ENCODE measurements around the gene IBA57. TPM values are rescaled to one million over a fixed set of nuclear protein-coding genes. Genes with fewer than 3 reads are reported as not detected.

The IBA57 gene
- total RNA-seq, 4 donors from 2014 or later: 4.9 to 15.7 (median 12.3) TPM

DNA sequence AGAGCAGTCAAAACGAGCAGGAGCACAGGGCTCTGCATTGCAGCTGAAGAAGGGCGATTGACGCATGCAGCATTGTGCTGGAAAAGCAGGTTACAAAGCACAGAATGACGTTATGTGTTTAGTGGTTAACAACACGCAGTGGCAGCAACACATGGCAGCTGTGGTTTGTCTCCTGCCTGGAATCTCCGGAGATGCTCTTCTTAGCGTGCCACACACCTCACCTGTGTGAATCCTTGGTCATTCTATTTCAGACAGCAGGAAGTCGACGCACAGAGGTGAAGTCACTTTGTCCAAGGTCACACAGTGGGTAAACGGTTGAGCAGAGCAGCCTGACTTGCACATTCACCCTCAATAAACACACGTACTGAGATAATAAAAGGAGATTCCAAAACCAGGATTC, 56.9 kb downstream of the IBA57 start:
- ATAC-seq (no peak), DNase-seq (no peak)
- Histone ChIP-seq H3K27me3 (no peaks in the 10 kb centered on the region), H3K36me3 (peaks cover 0 to 81% of the 10 kb centered on the region in 2 donors), H3K27ac (peak overlapping the region; percentile 97 to 100 (median 100)), H3K9me3 (no peaks in the 10 kb centered on the region), H3K4me3 (no peak overlapping the region), H3K4me1 (peaks cover 80 to 86% of the 10 kb centered on the region in 2 donors)
- in situ Hi-C loops (cut with MboI; ENCODE audit: low sequenced_read_pairs in 4 of 4) (no loop called here), intact Hi-C loops (cut with DNase I; ENCODE audit: low total_unique reads) (no loop called here)
- TF ChIP-seq, protein P1, sequence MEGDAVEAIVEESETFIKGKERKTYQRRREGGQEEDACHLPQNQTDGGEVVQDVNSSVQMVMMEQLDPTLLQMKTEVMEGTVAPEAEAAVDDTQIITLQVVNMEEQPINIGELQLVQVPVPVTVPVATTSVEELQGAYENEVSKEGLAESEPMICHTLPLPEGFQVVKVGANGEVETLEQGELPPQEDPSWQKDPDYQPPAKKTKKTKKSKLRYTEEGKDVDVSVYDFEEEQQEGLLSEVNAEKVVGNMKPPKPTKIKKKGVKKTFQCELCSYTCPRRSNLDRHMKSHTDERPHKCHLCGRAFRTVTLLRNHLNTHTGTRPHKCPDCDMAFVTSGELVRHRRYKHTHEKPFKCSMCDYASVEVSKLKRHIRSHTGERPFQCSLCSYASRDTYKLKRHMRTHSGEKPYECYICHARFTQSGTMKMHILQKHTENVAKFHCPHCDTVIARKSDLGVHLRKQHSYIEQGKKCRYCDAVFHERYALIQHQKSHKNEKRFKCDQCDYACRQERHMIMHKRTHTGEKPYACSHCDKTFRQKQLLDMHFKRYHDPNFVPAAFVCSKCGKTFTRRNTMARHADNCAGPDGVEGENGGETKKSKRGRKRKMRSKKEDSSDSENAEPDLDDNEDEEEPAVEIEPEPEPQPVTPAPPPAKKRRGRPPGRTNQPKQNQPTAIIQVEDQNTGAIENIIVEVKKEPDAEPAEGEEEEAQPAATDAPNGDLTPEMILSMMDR (IDR thresholded peaks at IDR 0.05 in 4 of 5, conservative IDR thresholded peaks at IDR 0.05 in 1 of 5): no peak
- TF ChIP-seq POLR2A (IDR thresholded peaks at IDR 0.05): no peak

DNA sequence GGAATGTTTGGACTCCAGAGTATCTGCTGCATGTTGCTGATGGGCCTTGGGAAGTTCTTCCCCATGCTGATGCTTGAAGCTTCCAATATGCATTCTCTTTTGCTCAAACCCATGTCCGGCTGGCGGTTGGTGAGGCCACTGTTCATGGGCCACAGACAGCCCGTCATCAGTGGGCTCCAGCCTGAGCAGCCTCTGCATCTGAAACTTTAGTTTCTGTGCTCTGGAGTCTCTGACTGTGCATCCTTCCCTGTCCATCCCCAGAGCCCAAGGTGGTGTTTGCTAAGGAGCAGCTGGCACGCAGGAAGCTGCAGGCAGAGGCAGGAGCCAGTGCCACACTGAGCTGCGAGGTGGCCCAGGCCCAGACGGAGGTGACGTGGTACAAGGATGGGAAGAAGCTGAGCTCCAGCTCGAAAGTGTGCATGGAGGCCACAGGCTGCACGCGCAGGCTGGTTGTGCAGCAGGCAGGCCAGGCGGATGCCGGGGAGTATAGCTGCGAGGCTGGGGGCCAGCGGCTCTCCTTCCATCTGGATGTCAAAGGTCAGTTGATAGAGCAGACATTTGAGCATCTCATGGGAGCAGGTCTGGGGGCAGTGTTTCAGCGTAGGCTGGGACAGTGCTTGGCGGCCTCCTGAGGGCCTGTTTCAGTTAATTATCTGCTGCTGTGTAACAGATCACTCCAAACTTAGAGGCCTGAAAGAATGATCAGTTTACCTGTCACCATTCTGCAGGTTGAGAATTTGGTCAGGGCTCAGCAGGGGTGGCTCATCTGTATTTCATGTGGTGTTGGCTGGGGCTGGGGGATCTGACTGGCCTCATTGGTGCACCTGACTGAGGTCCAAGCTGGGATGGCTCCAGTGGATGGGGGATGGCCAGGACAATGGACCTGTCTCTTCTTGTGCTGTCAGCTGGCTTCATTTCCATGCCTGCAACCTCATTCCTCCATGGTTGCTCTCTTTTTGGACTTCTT, 58.9 kb downstream of the IBA57 start:
- intact Hi-C loops (cut with DNase I; ENCODE audit: low total_unique reads) (loop anchor here (5.0 kb wide), 1 partner anchor 58 kb away; no protein-coding TSS in a partner anchor), in situ Hi-C loops (cut with MboI; ENCODE audit: low sequenced_read_pairs in 4 of 4) (no loop called here)
- Histone ChIP-seq H3K4me1 (peaks cover 86 to 91% of the 10 kb centered on the region in 2 donors), H3K4me3 (peak overlapping the region in 1 of 4 donors; percentile 18), H3K9me3 (no peaks in the 10 kb centered on the region), H3K27ac (peak overlapping the region; percentile 97 to 100 (median 100)), H3K36me3 (peaks cover 0 to 61% of the 10 kb centered on the region in 2 donors), H3K27me3 (no peaks in the 10 kb centered on the region)
- no peak for TF ChIP-seq POLR2A (IDR thresholded peaks at IDR 0.05)
- TF ChIP-seq, protein P1 (IDR thresholded peaks at IDR 0.05 in 4 of 5, conservative IDR thresholded peaks at IDR 0.05 in 1 of 5): no peak
- DNase-seq (no peak), ATAC-seq (peak in 1 of 2 donors; percentile 7)

DNA sequence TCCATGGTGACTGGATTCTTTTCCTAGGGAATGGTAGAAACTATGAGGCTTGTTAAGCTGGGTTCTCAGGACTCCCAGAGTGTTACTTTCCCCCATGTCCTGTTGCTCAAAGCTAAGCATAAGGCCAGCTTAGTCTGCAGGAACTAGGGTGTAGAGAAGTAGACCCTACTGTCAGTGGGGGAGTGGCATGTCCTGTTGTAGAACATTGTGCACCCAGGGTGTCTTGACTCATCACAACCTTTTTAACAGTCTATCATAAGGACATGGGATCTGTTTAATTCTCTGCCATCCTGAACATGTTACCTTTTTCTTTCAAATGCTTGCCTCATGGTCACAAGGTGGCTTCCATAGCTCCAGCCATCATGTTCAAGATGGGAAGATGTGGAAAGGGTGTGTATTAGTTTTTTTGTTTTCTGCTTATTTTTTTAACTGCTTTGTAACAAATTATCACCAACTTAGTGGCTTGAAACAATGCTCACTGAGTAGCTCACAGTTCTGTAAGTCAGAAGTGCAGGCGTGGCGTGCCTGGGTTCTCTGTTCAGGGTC, 59.6 kb downstream of the IBA57 start:
- Histone ChIP-seq H3K27me3 (no peaks in the 10 kb centered on the region), H3K4me3 (no peak overlapping the region), H3K9me3 (no peaks in the 10 kb centered on the region), H3K27ac (peak overlapping the region; percentile 97 to 100 (median 100)), H3K4me1 (peaks cover 85 to 92% of the 10 kb centered on the region in 2 donors), H3K36me3 (peaks cover 0 to 60% of the 10 kb centered on the region in 2 donors)
- intact Hi-C loops (cut with DNase I; ENCODE audit: low total_unique reads) (loop anchor here (5.0 kb wide), 1 partner anchor 57 kb away; no protein-coding TSS in a partner anchor), in situ Hi-C loops (cut with MboI; ENCODE audit: low sequenced_read_pairs in 4 of 4) (no loop called here)
- DNase-seq (peak in 1 of 2 donors; percentile 62), ATAC-seq (peak; percentile 38 to 79)
- TF ChIP-seq, protein P1 (IDR thresholded peaks at IDR 0.05 in 4 of 5, conservative IDR thresholded peaks at IDR 0.05 in 1 of 5): no peak
- TF ChIP-seq POLR2A (IDR thresholded peaks at IDR 0.05): peak in 1 of 2 donors; percentile 8

DNA sequence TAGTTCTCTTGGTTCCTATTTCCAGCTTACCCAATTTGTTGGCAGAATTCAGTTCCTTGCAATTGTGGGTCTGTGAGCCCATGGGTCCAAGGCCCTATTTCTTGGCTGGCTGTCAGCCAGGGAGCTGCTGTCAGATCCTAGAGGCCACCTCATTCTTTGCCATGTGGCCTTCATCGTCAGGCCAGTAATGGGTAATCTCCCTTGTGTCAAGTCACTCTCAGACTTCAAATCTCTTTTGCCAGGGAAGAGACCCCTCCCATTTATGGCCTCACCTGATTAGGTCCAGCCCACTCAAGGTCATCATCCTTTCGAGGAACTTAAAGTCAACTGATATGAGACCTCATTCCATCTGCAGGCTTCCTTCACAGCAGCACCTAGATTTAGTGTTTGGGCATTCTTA, 60.1 kb downstream of the IBA57 start:
- intact Hi-C loops (cut with DNase I; ENCODE audit: low total_unique reads) (loop anchor here (5.0 kb wide), 1 partner anchor 57 kb away; no protein-coding TSS in a partner anchor), in situ Hi-C loops (cut with MboI; ENCODE audit: low sequenced_read_pairs in 4 of 4) (no loop called here)
- no peak for TF ChIP-seq POLR2A (IDR thresholded peaks at IDR 0.05)
- TF ChIP-seq, protein P1 (IDR thresholded peaks at IDR 0.05 in 4 of 5, conservative IDR thresholded peaks at IDR 0.05 in 1 of 5): no peak
- Histone ChIP-seq H3K4me3 (no peak overlapping the region), H3K36me3 (peaks cover 0 to 60% of the 10 kb centered on the region in 2 donors), H3K27ac (peak overlapping the region; percentile 97 to 100 (median 100)), H3K4me1 (peaks cover 85 to 92% of the 10 kb centered on the region in 2 donors), H3K9me3 (no peaks in the 10 kb centered on the region), H3K27me3 (no peaks in the 10 kb centered on the region)
- DNase-seq (peak in 1 of 2 donors; percentile 64), ATAC-seq (peak in 1 of 2 donors; percentile 0)
